Neural progenitor cell (in vitro differentiated cells): Measurements from ENCODE around the gene ZYX.

ENCODE experiments used
- CTCF ChIP-seq: fragments of 200-600 bp; sonication (generic); IDR thresholded peaks from 2 replicates; pipeline ENCODE4 v1.5.1; 2017; ENCODE audit warnings: antibody characterized with exemption, mild to moderate bottlenecking
- EZH2 ChIP-seq: fragments of 200-600 bp; sonication (generic); IDR thresholded peaks from 2 replicates; pipeline ENCODE4 v1.6.1; 2017; ENCODE audit warnings: antibody characterized with exemption, mild to moderate bottlenecking, moderate library complexity
- EZH2phosphoT487 ChIP-seq: fragments of 200-600 bp; sonication (generic); IDR thresholded peaks from 2 replicates; pipeline ENCODE4 v1.6.1; 2017; ENCODE audit warnings: antibody characterized with exemption

- TF ChIP-seq CTCF = no peak
- TF ChIP-seq EZH2 = no peak
- no peak for TF ChIP-seq EZH2phosphoT487
These were observed 24.6 kb upstream of the ZYX start for GRCh38 chr7:143356414-143357050.
